Fibroblast of pulmonary artery (primary cell): Measurements from ENCODE around the gene NPHS1.

Experiments
- DNase-seq: peaks from one replicate; pipeline ENCODE4 v3.0.0-alpha.2; 2010; ENCODE audit warnings: low read depth
- H3K4me3 ChIP-seq: replicated peaks from 2 replicates; pipeline ENCODE4 v1.5.1; 2011; ENCODE audit warnings: low read depth, mild to moderate bottlenecking, control low read depth, low read length, moderate library complexity
- CTCF ChIP-seq: IDR thresholded peaks from 2 replicates; pipeline ENCODE4 v1.5.1; 2011; ENCODE audit warnings: mild to moderate bottlenecking, control low read depth, low read length, inconsistent platforms; ENCODE audit errors: missing control alignments

The NPHS1 gene

GRCh38 chr19:35812220-35813042 is 39.9 kb downstream of the NPHS1 start, which contains the start of gene PRODH2:
Gene PRODH2 (minus strand): TSS chr19:35812845. CDS start chr19:35812805, 40 bp downstream.
- TF ChIP-seq CTCF = no peak
- H3K4me3 ChIP-seq = no peak within 1 kb of the TSS
- no peak for DNase-seq

- no peak for TF ChIP-seq CTCF
- DNase-seq = no peak
- no peak overlapping the region for H3K4me3 ChIP-seq
These were observed 40.7 kb downstream of the NPHS1 start for GRCh38 chr19:35811317-35812219.

- no peak for DNase-seq
- no peak for TF ChIP-seq CTCF
These were observed 44.7 kb downstream of the NPHS1 start for GRCh38 chr19:35807633-35808032.

GRCh38 chr19:35806597-35806996 is 45.7 kb downstream of the NPHS1 start:
- TF ChIP-seq CTCF = no peak
- no peak overlapping the region for H3K4me3 ChIP-seq
- DNase-seq = no peak

More at GRCh38 chr19:35807633-35808032, 44.7 kb downstream of the NPHS1 start:
- no peak overlapping the region for H3K4me3 ChIP-seq

DNA sequence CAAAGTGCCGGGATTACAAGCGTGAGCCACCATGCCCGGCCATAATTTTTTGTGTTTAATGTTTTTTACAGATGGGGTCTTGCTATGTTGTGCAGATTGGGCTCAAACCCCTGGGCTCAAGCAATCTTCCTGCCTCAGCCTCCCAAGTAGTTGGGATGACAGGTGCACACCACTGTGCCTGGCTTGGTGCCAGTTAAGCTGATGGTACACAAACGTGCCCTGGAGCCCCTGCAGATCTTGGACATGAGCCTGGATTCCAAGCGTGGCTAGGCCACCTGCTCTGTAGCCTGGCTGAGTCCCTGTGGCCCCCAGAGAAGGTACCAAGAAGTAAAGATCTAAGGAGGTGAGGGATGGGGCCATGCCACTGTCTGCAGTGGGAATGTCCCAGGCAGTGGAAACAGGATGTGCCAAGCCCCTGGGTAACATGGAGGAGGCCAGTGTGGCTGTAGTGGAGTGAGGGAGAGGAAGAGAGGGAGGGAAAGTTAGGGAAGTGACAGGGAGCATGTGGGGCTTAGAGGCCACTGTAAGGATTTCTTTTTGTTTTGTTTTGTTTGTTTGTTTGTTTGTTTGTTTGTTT is 46.7 kb downstream of the NPHS1 start:
- H3K4me3 ChIP-seq = no peak overlapping the region
- DNase-seq = no peak
- TF ChIP-seq CTCF = no peak

DNA sequence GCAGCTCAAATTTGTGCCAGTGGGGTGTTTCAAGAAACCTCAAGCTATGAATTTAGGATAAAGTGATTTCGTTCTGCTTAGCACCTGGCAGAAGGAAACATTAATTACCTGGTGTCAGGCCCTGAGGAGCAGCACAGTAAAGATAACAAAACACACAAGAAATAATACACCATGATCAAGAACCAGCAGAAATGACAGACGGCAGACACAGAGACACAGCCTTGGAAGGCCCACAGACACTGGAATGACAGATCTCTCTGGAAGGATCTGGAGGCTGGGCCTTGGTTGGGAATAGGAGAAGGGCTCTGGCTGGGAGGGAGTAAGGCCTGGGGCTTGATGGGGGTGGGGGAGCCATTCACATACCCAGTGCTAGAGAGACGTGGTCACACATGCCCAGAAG is 50.5 kb downstream of the NPHS1 start:
- DNase-seq = no peak
- H3K4me3 ChIP-seq = no peak overlapping the region
- no peak for TF ChIP-seq CTCF
